Measurements from ENCODE around the gene RARG. TPM values are rescaled to one million over a fixed set of nuclear protein-coding genes. Genes with fewer than 3 reads are reported as not detected.

Gene RARG
- polyA plus RNA-seq, 1 experiment: 63.9 TPM

GRCh38 chr12:53187145-53187899 lies 44.7 kb downstream of the RARG start:
- POLR2A ChIA-PET: no interaction called here
- peaks cover 33% of the 10 kb centered on the region for H3K36me3 ChIP-seq (ENCODE audit: control insufficient read depth, insufficient read depth, low read length)
- TF ChIP-seq CTCF (IDR thresholded peaks at IDR 0.05; ENCODE audit: insufficient read depth, low read depth, low read length): no peak
- H3K4me3 ChIP-seq (ENCODE audit: low read depth, low read length): no peak overlapping the region
- H3K27me3 ChIP-seq (ENCODE audit: control insufficient read depth, insufficient read depth, low read length): no peaks in the 10 kb centered on the region
- CTCF ChIA-PET: interaction anchor here (1.0 to 3.5 kb wide), 12 partner anchors 8 to 137 kb away, joined by 3 to 18 read pairs (median 4); partner anchors contain the start of genes AAAS and SOAT2
- no peak for DNase-seq (ENCODE audit: low read depth)

- Histone ChIP-seq H3K4me3 (ENCODE audit: low read depth, low read length) (no peak overlapping the region), H3K36me3 (ENCODE audit: control insufficient read depth, insufficient read depth, low read length) (peaks cover 33% of the 10 kb centered on the region), H3K27me3 (ENCODE audit: control insufficient read depth, insufficient read depth, low read length) (no peaks in the 10 kb centered on the region)
- ChIA-PET POLR2A (no interaction called here), CTCF (interaction anchor here (1.0 to 3.5 kb wide), 10 partner anchors 11 to 137 kb away, joined by 3 to 18 read pairs (median 4); partner anchors contain the start of gene AAAS)
- DNase-seq (ENCODE audit: low read depth): no peak
- no peak for TF ChIP-seq CTCF (IDR thresholded peaks at IDR 0.05; ENCODE audit: insufficient read depth, low read depth, low read length)
These were observed 45.3 kb downstream of the RARG start for GRCh38 chr12:53186745-53187144.

- H3K36me3 ChIP-seq (ENCODE audit: control insufficient read depth, insufficient read depth, low read length): peaks cover 33% of the 10 kb centered on the region
- H3K4me3 ChIP-seq (ENCODE audit: low read depth, low read length): no peak overlapping the region
- no peaks in the 10 kb centered on the region for H3K27me3 ChIP-seq (ENCODE audit: control insufficient read depth, insufficient read depth, low read length)
- POLR2A ChIA-PET: no interaction called here
- CTCF ChIA-PET: interaction anchor here (1.2 to 2.7 kb wide), 5 partner anchors 12 to 120 kb away, joined by 4 to 15 read pairs (median 5); no protein-coding TSS in a partner anchor
- DNase-seq (ENCODE audit: low read depth): no peak
- 0 out of 2 replicates have a peak, but pooled peaks have one; percentile 6 for TF ChIP-seq CTCF (IDR thresholded peaks at IDR 0.05; ENCODE audit: insufficient read depth, low read depth, low read length)
These were observed 46.3 kb downstream of the RARG start for GRCh38 chr12:53185582-53186153.

GRCh38 chr12:53184828-53185227 lies 47.2 kb downstream of the RARG start:
- ChIA-PET CTCF (interaction anchor here (1.2 to 1.5 kb wide), 4 partner anchors 13 to 119 kb away, joined by 4 to 6 read pairs (median 5); no protein-coding TSS in a partner anchor), POLR2A (no interaction called here)
- TF ChIP-seq CTCF (IDR thresholded peaks at IDR 0.05; ENCODE audit: insufficient read depth, low read depth, low read length): no peak
- Histone ChIP-seq H3K27me3 (ENCODE audit: control insufficient read depth, insufficient read depth, low read length) (no peaks in the 10 kb centered on the region), H3K4me3 (ENCODE audit: low read depth, low read length) (no peak overlapping the region), H3K36me3 (ENCODE audit: control insufficient read depth, insufficient read depth, low read length) (peaks cover 33% of the 10 kb centered on the region)
- DNase-seq (ENCODE audit: low read depth): no peak

- CTCF ChIA-PET: interaction anchor here (1.3 to 3.7 kb wide), 6 partner anchors 10 to 118 kb away, joined by 3 to 17 read pairs (median 6); no protein-coding TSS in a partner anchor
- DNase-seq (ENCODE audit: low read depth): no peak
These were observed 49.1 kb downstream of the RARG start for GRCh38 chr12:53182903-53183302.

More at GRCh38 chr12:53182903-53183302, 49.1 kb downstream of the RARG start:
- peaks cover 27% of the 10 kb centered on the region for H3K36me3 ChIP-seq (ENCODE audit: control insufficient read depth, insufficient read depth, low read length)
- H3K27me3 ChIP-seq (ENCODE audit: control insufficient read depth, insufficient read depth, low read length): no peaks in the 10 kb centered on the region
- no peak for TF ChIP-seq CTCF (IDR thresholded peaks at IDR 0.05; ENCODE audit: insufficient read depth, low read depth, low read length)
- POLR2A ChIA-PET: no interaction called here
- no peak overlapping the region for H3K4me3 ChIP-seq (ENCODE audit: low read depth, low read length)

All from BJ (cell line).